Pancreas (tissue), 10 donors: ENCODE results near the gene PRSS27. TPM values are rescaled to one million over a fixed set of nuclear protein-coding genes. Genes with fewer than 3 reads are reported as not detected.

Experiments used
- ATAC-seq, 4 donors: fragments of 200-7000 bp; cut with Tn5 transposase; one replicate each; pipeline versions ENCODE4 v1.8.0 to v1.9.1; 2020; ENCODE audit warnings: mild to moderate bottlenecking in 4 of 4, moderate library complexity in 4 of 4
- DNase-seq, 6 donors: peaks; one replicate each; pipeline ENCODE4 v3.0.0-alpha.2; 2020
- FAIRE-seq: peaks from 2 replicates; lab custom pipeline; 2012; peaks lifted over from hg19 to GRCh38; lab: Jason Lieb, UNC
- H3K27ac ChIP-seq, 4 donors: fragments of 200-600 bp; sonication (generic); 1 replicate in 3 of 4; 2 replicates in 1 of 4; pipeline versions ENCODE4 v1.5.0 to v1.8.0; 2020
- H3K27me3 ChIP-seq, 4 donors: fragments of 200-600 bp; one replicate each; pipeline ENCODE4 v1.8.0; 2021
- H3K36me3 ChIP-seq, 3 donors: fragments of 200-600 bp; sonication (generic) in 1 of 3; one replicate each; pipeline versions ENCODE4 v1.5.0 to v1.8.0; 2020 to 2021
- H3K4me1 ChIP-seq, 3 donors: fragments of 200-600 bp; one replicate each; pipeline ENCODE4 v1.8.0; 2021
- H3K4me3 ChIP-seq, 4 donors: fragments of 200-600 bp; sonication (generic) in 2 of 4; one replicate each; pipeline versions ENCODE4 v1.5.0 to v1.8.0; 2020 to 2021
- H3K9me3 ChIP-seq, 4 donors: fragments of 200-600 bp; one replicate each; pipeline ENCODE4 v1.8.0; 2021
- CTCF ChIP-seq, 4 donors: fragments of 200-600 bp; sonication (generic) in 3 of 4; IDR thresholded peaks; one replicate each; pipeline versions ENCODE4 v1.5.0 to v1.8.0; 2021; ENCODE audit warnings: antibody characterized with exemption in 4 of 4
- WGBS, 2 donors: extraction: QIAGEN DNeasy Blood & Tissue Kit; methylation state at CpG; one replicate each; pipeline ENCODE4 v1.1.7; 2013; 5-methylcytosine and 5-hydroxymethylcytosine counted together
- intact Hi-C, 3 donors: fragments of 100-400 bp; cut with DNase I; formaldehyde crosslinking; loops; one replicate each; pipeline versions ENCODE4 v1.11.1 to v1.14.2; 2022
- polyA plus RNA-seq, 2 donors: library from polyadenylated mRNA; stranded (reverse); fragments of 200-250 nt; gene quantifications; one replicate each; pipeline ENCODE4 v1.2.3, GENCODE V29; 2013
- total RNA-seq, 6 donors: library from RNA; stranded (reverse); fragmentation: NEBNext Ultra II Directional in 4 of 6; extraction: Animal tissue kit (Norgen Biotek cat#: 25700) in 4 of 6; gene quantifications; one replicate each; pipeline versions ENCODE4 v1.2.1 to v1.2.4, GENCODE V29; 2021 to 2023
- donor health status: healthy with polysubstance abuse.
- donor health status: DM: no; HTN: no; CAD: no; lungs with moderate emphysema.
- donor health status: DM: no; HTN: no; CAD: no.
- donor health status: control.
- donor health status: control.
- donor health status: Bipolar disorder and iron deficiency.
- donor health status: DM: yes; HTN: yes; CAD: no.
- donor health status: DM: no; HTN: no; CAD: no.
- donor health status: DM: no; HTN: no; CAD: no.
- donor health status: DM: yes; HTN: yes; CAD: no.

PRSS27 gene
- total RNA-seq, result under 1 TPM; 0.22 to 0.69 (median 0.50) TPM
- polyA plus RNA-seq, result 1 to 10 TPM; 2.0 to 2.1 TPM

GRCh38 chr16:2720064-2720457, at the start of gene PRSS27:
PRSS27 (minus strand) TSS chr16:2720224; CDS start chr16:2720160, 64 bp downstream.
- 83 to 89% methylated on average over 19 to 26 of the region's 26 CpGs for WGBS, 2 donors
- peak within 1 kb of the TSS; percentile 37 to 79 (median 71) for H3K4me3 ChIP-seq
- no peaks in the 10 kb centered on the region for H3K36me3 ChIP-seq
- H3K27me3 ChIP-seq, result no peaks in the 10 kb centered on the region
- peak within 1 kb of the TSS; percentile 20 to 71 (median 36) for H3K27ac ChIP-seq
- no peak for TF ChIP-seq CTCF (IDR thresholded peaks at IDR 0.05)
- ATAC-seq (no peak), FAIRE-seq (no peak), DNase-seq (peak in 2 of 6 donors; percentile 31 to 69)
- H3K9me3 ChIP-seq, result no peaks in the 10 kb centered on the region
- peaks cover 0 to 12% (median 0%) of the 10 kb centered on the region in 3 donors for H3K4me1 ChIP-seq
- intact Hi-C loops, result no loop called here

- Histone ChIP-seq H3K4me3 (no peak overlapping the region), H3K36me3 (peaks cover 11 to 69% (median 58%) of the 10 kb centered on the region in 3 donors), H3K27ac (no peak overlapping the region), H3K27me3 (no peaks in the 10 kb centered on the region), H3K9me3 (no peaks in the 10 kb centered on the region), H3K4me1 (no peaks in the 10 kb centered on the region)
- intact Hi-C loops, result no loop called here
- ATAC-seq, result peak in 2 of 4 donors; percentile 10 to 24
- 82 to 84% methylated on average over 14 of the region's 14 CpGs for WGBS, 2 donors
- TF ChIP-seq CTCF (IDR thresholded peaks at IDR 0.05), result no peak
- DNase-seq, result peak in 1 of 6 donors; percentile 67
- FAIRE-seq, result no peak
These were observed 49.6 kb upstream of the PRSS27 start for GRCh38 chr16:2769675-2770056.

GRCh38 chr16:2769100-2769529, 49.1 kb upstream of the PRSS27 start:
- Histone ChIP-seq H3K9me3 (no peaks in the 10 kb centered on the region), H3K4me3 (no peak overlapping the region), H3K27ac (no peak overlapping the region), H3K27me3 (no peaks in the 10 kb centered on the region), H3K36me3 (peaks cover 11 to 73% (median 62%) of the 10 kb centered on the region in 3 donors), H3K4me1 (no peaks in the 10 kb centered on the region)
- ATAC-seq, result no peak
- FAIRE-seq, result no peak
- intact Hi-C loops, result no loop called here
- peak in 1 of 6 donors; percentile 55 for DNase-seq
- WGBS, 2 donors, result 84 to 93% methylated on average over 9 to 11 of the region's 11 CpGs
- no peak for TF ChIP-seq CTCF (IDR thresholded peaks at IDR 0.05)

GRCh38 chr16:2768403-2769089, 48.5 kb upstream of the PRSS27 start:
- Histone ChIP-seq H3K27ac (no peak overlapping the region), H3K36me3 (peaks cover 11 to 79% (median 67%) of the 10 kb centered on the region in 3 donors), H3K9me3 (no peaks in the 10 kb centered on the region), H3K4me3 (no peak overlapping the region), H3K27me3 (no peaks in the 10 kb centered on the region), H3K4me1 (no peaks in the 10 kb centered on the region)
- no peak for FAIRE-seq
- TF ChIP-seq CTCF (IDR thresholded peaks at IDR 0.05), result no peak
- intact Hi-C loops, result no loop called here
- DNase-seq, result peak in 1 of 6 donors; percentile 71
- no peak for ATAC-seq
- WGBS, 2 donors, result 88 to 91% methylated on average over 17 of the region's 17 CpGs

- Histone ChIP-seq H3K36me3 (peaks cover 11 to 85% (median 72%) of the 10 kb centered on the region in 3 donors), H3K4me1 (no peaks in the 10 kb centered on the region), H3K27ac (no peak overlapping the region), H3K9me3 (no peaks in the 10 kb centered on the region), H3K4me3 (no peak overlapping the region), H3K27me3 (no peaks in the 10 kb centered on the region)
- intact Hi-C loops, result no loop called here
- DNase-seq, result peak in 1 of 6 donors; percentile 58
- 72 to 76% methylated on average over 14 of the region's 14 CpGs for WGBS, 2 donors
- FAIRE-seq, result no peak
- no peak for TF ChIP-seq CTCF (IDR thresholded peaks at IDR 0.05)
- ATAC-seq, result no peak
These were observed 47.9 kb upstream of the PRSS27 start for GRCh38 chr16:2767891-2768290.
